GM20000 (cell line): ENCODE measurements around the gene ZNF182.
"Not testable (repeated sequence)": the region's sequence is repeated elsewhere in the genome, so short reads cannot be mapped to it uniquely, and the experiment has no call there.

Experiments
- DNase-seq: peaks from one replicate; pipeline ENCODE4 v3.0.0; 2012; ENCODE audit warnings: low spot score
- CTCF ChIP-seq: IDR thresholded peaks from 2 replicates; pipeline ENCODE4 v1.5.1; 2012; ENCODE audit warnings: mild to moderate bottlenecking, control low read depth; ENCODE audit errors: extremely low read depth, missing control alignments

ZNF182 gene

GRCh38 chrX:47940448-47940847 lies 63.3 kb downstream of the ZNF182 start:
- no peak for TF ChIP-seq CTCF
- DNase-seq: no peak

- no peak for DNase-seq
- TF ChIP-seq CTCF: no peak
Observed at GRCh38 chrX:47936940-47937317, 66.9 kb downstream of the ZNF182 start.

- peak; percentile 6 for DNase-seq
- no peak for TF ChIP-seq CTCF
Observed at GRCh38 chrX:47936224-47936939, 67.4 kb downstream of the ZNF182 start.

GRCh38 chrX:47933946-47934345 lies 69.8 kb downstream of the ZNF182 start:
- no peak for DNase-seq
- no peak for TF ChIP-seq CTCF

- not testable (repeated sequence) for DNase-seq
Observed at GRCh38 chrX:47931970-47932369, 71.8 kb downstream of the ZNF182 start.

GRCh38 chrX:47927212-47927611 lies 76.6 kb downstream of the ZNF182 start:
- no peak for DNase-seq
- no peak for TF ChIP-seq CTCF
